Upper lobe of left lung (tissue), 6 donors: ENCODE results near the gene CACFD1. TPM values are rescaled to one million over a fixed set of nuclear protein-coding genes. Genes with fewer than 3 reads are reported as not detected.

Source experiments
- ATAC-seq, 2 donors: fragments of 200-7000 bp; cut with Tn5 transposase; one replicate each; pipeline ENCODE4 v1.9.1; 2022; ENCODE audit warnings: mild to moderate bottlenecking in 2 of 2, moderate library complexity in 2 of 2; ENCODE audit not compliant: low FRiP score in 2 of 2
- DNase-seq, 2 donors: peaks; one replicate each; pipeline ENCODE4 v3.0.0-alpha.2; 2019 to 2020
- H3K27ac ChIP-seq, 4 donors: fragments of 200-600 bp; sonication (generic); one replicate each; pipeline ENCODE4 v1.5.1; 2016 to 2019
- H3K27me3 ChIP-seq, 4 donors: fragments of 200-600 bp; sonication (generic); one replicate each; pipeline ENCODE4 v1.5.1; 2017 to 2019
- H3K36me3 ChIP-seq, 4 donors: fragments of 200-600 bp; sonication (generic); one replicate each; pipeline ENCODE4 v1.5.1; 2016 to 2019
- H3K4me1 ChIP-seq, 4 donors: fragments of 200-600 bp; sonication (generic); one replicate each; pipeline ENCODE4 v1.5.1; 2018 to 2019
- H3K4me3 ChIP-seq, 4 donors: fragments of 200-600 bp; sonication (generic); one replicate each; pipeline ENCODE4 v1.5.1; 2017 to 2019; ENCODE audit warnings: mild to moderate bottlenecking in 2 of 4, moderate library complexity in 1 of 4
- H3K9me3 ChIP-seq, 4 donors: fragments of 200-600 bp; sonication (generic); one replicate each; pipeline ENCODE4 v1.5.1; 2018 to 2019
- EP300 ChIP-seq, 4 donors: sonication (generic); formaldehyde crosslinking; IDR thresholded peaks; one replicate each; pipeline ENCODE4 v1.5.1; 2017; ENCODE audit warnings: antibody characterized with exemption in 4 of 4, control low read depth in 2 of 4
- POLR2A ChIP-seq, 4 donors: fragments of 450-650 bp; IDR thresholded peaks; one replicate each; pipeline ENCODE4 v1.5.1; 2016 to 2017; ENCODE audit warnings: antibody characterized with exemption in 4 of 4, mild to moderate bottlenecking in 2 of 4
- POLR2AphosphoS5 ChIP-seq, 2 donors: sonication (generic); formaldehyde crosslinking; IDR thresholded peaks; one replicate each; pipeline ENCODE4 v1.5.1; 2017; ENCODE audit warnings: antibody characterized with exemption in 2 of 2
- WGBS, 2 donors: methylation state at CpG; one replicate each; pipeline ENCODE4 v1.1.5; 2017 to 2018; 5-methylcytosine and 5-hydroxymethylcytosine counted together
- total RNA-seq, 6 donors: library from RNA; depleted of rRNA in 4 of 6; stranded (reverse); fragments of >200 nt in 4 of 6; gene quantifications; one replicate each; pipeline versions ENCODE4 v1.1.0 to v1.2.1, GENCODE V29; 2016 to 2021
- TF ChIP-seq, protein P1 (sequence below), 6 experiments: fragments of 450-650 bp in 4 of 6; fragments of 200-600 bp in 2 of 6; sonication (generic) in 2 of 6; IDR thresholded peaks; one replicate each; pipeline ENCODE4 v1.5.1; 2016 to 2019; ENCODE audit warnings: antibody characterized with exemption in 6 of 6
- donor health status: DM: no; HTN: no; CAD: no; lungs with moderate emphysema.
- donor health status: DM: no; HTN: yes; CAD: no; lungs with severe emphysema.

The CACFD1 gene
- total RNA-seq, 6 donors from 2014 or later, result 31.1 to 52.8 (median 38.5) TPM

DNA sequence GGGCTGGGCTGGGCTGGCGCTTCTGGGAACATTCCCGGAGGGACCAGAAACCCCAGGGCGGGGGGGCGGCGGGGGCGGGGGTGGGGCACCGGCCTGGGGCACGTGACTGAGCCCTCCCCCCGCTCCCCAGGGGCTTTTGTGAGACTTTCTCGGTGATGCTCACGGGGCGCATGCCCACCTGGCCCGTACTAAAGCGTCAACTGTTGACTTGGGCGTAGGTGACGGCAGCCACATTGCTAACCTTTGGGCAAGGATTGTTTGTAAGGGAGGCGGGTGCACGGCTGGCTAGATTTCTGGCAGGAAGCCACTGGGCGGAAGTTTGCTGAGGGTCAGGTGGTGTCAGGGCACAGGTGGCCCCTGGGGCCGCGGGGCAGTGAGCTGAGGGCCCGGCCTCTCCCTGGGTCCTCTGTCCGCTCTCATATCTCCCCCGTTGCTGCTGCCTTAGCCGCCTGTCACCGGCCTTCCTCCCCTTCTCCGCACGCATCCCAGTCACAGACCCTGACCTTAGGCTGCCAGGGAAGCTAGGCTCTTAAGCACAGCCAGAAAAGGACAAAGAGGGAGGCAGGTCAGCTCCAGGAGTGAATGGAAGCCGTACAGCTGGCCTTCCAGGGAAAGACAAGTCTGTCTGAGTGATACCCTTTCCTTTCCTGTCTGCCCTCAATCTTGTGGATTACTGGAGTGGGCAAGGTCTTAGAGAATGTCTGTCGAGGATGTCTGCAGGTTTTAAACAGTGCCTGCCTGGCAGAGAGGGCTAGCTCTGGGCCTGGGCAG lies 812 bp downstream of the CACFD1 start:
- DNase-seq (peak; percentile 72 to 83), ATAC-seq (peak in 1 of 2 donors; percentile 27)
- H3K4me1 ChIP-seq, result peaks cover 17 to 53% (median 33%) of the 10 kb centered on the region in 4 donors
- H3K27ac ChIP-seq, result peak overlapping the region; percentile 91 to 96 (median 94)
- H3K4me3 ChIP-seq, result peak overlapping the region; percentile 78 to 89 (median 86)
- peaks cover 0 to 7% (median 5%) of the 10 kb centered on the region in 4 donors for H3K36me3 ChIP-seq
- no peaks in the 10 kb centered on the region for H3K27me3 ChIP-seq
- no peaks in the 10 kb centered on the region for H3K9me3 ChIP-seq
- TF ChIP-seq, protein P1, sequence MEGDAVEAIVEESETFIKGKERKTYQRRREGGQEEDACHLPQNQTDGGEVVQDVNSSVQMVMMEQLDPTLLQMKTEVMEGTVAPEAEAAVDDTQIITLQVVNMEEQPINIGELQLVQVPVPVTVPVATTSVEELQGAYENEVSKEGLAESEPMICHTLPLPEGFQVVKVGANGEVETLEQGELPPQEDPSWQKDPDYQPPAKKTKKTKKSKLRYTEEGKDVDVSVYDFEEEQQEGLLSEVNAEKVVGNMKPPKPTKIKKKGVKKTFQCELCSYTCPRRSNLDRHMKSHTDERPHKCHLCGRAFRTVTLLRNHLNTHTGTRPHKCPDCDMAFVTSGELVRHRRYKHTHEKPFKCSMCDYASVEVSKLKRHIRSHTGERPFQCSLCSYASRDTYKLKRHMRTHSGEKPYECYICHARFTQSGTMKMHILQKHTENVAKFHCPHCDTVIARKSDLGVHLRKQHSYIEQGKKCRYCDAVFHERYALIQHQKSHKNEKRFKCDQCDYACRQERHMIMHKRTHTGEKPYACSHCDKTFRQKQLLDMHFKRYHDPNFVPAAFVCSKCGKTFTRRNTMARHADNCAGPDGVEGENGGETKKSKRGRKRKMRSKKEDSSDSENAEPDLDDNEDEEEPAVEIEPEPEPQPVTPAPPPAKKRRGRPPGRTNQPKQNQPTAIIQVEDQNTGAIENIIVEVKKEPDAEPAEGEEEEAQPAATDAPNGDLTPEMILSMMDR (IDR thresholded peaks at IDR 0.05), result no peak
- TF ChIP-seq EP300 (IDR thresholded peaks at IDR 0.05) (no peak), POLR2AphosphoS5 (IDR thresholded peaks at IDR 0.05) (peak; percentile 42 to 44), POLR2A (IDR thresholded peaks at IDR 0.05) (peak in 2 of 4 donors; percentile 32 to 41)
- WGBS, 2 donors, result 12 to 38% methylated on average over 5 to 27 of the region's 30 CpGs

DNA sequence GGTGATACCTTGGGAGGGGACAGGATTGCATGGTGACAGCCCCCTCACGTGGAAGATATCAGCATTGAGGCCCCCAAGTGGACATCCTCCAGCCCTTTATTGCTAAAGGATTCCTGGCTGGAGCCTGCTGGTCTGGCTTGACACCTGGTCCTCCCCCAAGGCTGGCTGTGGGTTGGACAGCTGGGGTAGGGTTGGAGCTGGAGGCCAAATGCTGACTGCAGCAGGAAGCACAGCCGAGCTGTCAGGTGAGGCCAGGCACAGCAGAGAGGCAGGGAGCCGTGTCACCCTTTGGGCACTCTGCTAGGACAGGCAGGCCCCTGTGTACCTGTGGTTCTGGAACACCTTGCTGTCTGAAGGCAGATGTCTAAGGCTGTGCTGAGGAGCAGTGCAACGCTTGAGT lies 2.2 kb downstream of the CACFD1 start:
- no peak for ATAC-seq
- H3K27ac ChIP-seq, result no peak overlapping the region
- H3K4me1 ChIP-seq, result peaks cover 17 to 53% (median 33%) of the 10 kb centered on the region in 4 donors
- H3K4me3 ChIP-seq, result no peak overlapping the region
- 69% methylated on average over 4 of the region's 4 CpGs; no CpG with 5 or more reads in 1 of the 2 donors for WGBS, 2 donors
- no peaks in the 10 kb centered on the region for H3K27me3 ChIP-seq
- TF ChIP-seq POLR2A (IDR thresholded peaks at IDR 0.05) (no peak), POLR2AphosphoS5 (IDR thresholded peaks at IDR 0.05) (no peak), EP300 (IDR thresholded peaks at IDR 0.05) (no peak)
- TF ChIP-seq, protein P1 (IDR thresholded peaks at IDR 0.05), result no peak
- H3K9me3 ChIP-seq, result no peaks in the 10 kb centered on the region
- no peak for DNase-seq
- H3K36me3 ChIP-seq, result peaks cover 0 to 13% (median 9%) of the 10 kb centered on the region in 4 donors

DNA sequence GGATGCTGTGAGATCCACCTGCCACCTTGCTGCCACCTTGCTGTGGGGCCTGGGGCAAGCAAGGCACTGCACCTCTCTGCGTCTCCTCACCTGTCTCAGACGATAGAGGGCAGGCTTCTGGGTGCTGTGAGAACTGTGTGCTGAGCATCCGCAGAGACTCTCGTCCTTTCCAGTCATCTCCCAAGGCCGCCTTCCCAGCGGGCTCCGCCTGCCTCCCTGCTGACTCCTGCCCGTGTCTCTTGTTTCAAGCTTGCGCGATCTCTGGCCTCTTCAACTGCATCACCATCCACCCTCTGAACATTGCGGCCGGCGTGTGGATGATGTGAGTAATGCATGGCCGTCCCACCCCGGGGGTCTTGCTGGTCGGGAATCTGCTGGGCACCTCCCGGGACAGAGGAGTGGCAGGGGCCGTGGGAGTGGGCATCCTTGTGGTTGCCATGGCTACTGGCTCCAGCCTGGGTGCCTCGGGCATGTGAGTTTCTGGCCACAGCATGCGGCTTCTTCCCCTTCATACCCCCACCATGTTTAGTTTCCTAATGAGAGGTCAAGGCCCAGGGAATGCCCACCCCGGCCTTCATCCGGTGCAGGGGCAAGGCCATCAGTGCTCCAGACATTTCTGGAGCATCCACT lies 3.6 kb downstream of the CACFD1 start:
- Histone ChIP-seq H3K9me3 (no peaks in the 10 kb centered on the region), H3K27me3 (no peaks in the 10 kb centered on the region), H3K36me3 (peaks cover 0 to 16% (median 10%) of the 10 kb centered on the region in 4 donors), H3K4me3 (no peak overlapping the region), H3K4me1 (peaks cover 17 to 53% (median 33%) of the 10 kb centered on the region in 4 donors), H3K27ac (peak overlapping the region in 1 of 4 donors; percentile 23)
- ATAC-seq (no peak), DNase-seq (peak in 1 of 2 donors; percentile 82)
- WGBS, 2 donors, result 91 to 95% methylated on average over 21 to 22 of the region's 22 CpGs
- TF ChIP-seq POLR2A (IDR thresholded peaks at IDR 0.05) (no peak), EP300 (IDR thresholded peaks at IDR 0.05) (no peak), POLR2AphosphoS5 (IDR thresholded peaks at IDR 0.05) (no peak)
- TF ChIP-seq, protein P1 (IDR thresholded peaks at IDR 0.05), result no peak

DNA sequence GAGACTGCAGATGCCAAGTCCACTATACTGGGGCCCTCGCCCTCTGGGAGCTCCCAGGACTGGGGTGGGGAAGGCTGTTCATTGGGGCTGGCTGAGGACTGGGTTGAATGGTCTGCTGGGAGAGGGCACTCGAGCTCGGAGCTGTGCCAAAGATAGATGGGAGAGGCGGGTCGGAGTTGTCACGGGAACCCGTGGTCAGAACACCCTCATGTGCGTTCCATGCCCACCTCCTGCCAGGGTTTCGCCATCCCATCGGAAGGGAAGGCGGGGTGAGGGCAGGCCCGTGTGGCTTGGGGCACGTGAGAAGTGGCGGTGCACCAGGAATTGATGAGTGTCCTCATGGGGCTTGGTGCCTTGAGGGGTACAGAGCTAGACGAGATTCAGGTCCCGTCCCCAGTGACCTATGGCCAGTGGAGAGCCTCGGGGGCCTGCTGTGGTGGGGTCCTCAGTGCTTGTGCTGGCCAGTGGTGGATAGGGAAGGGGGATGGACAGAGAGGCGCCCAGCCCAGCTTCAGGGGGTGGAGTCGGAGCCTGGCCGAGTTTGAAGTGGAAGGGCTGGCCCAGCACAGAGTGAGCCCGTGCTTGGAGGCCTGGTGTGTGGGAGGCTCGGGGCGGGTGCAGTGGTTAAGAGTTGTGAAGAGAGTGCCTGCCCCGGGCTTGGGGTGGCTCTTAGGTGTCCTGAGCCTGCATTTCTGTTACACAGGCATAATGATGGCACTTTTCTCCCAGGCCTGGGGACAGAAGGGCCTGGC lies 4.3 kb downstream of the CACFD1 start:
- ATAC-seq (peak in 1 of 2 donors; percentile 77), DNase-seq (peak; percentile 74 to 90)
- 77 to 83% methylated on average over 23 to 24 of the region's 24 CpGs for WGBS, 2 donors

More for the DNA sequence above, 4.3 kb downstream of the CACFD1 start:
- Histone ChIP-seq H3K27ac (peak overlapping the region in 2 of 4 donors; percentile 53 to 64), H3K4me3 (no peak overlapping the region), H3K36me3 (peaks cover 0 to 20% (median 11%) of the 10 kb centered on the region in 4 donors), H3K27me3 (no peaks in the 10 kb centered on the region), H3K4me1 (peaks cover 15 to 47% (median 31%) of the 10 kb centered on the region in 4 donors), H3K9me3 (no peaks in the 10 kb centered on the region)
- no peak for TF ChIP-seq POLR2A (IDR thresholded peaks at IDR 0.05)
- peak in 1 of 2 donors; percentile 9 for TF ChIP-seq POLR2AphosphoS5 (IDR thresholded peaks at IDR 0.05)
